HUDEP-2 (cell line): ENCODE results near the gene DGKB.

Source experiments
- DNase-seq, 76 experiments: peaks; one replicate each; lab custom pipeline; 2025; ENCODE audit not compliant: unreplicated experiment in 76 of 76; lab: John Stamatoyannopoulos, UW

The DGKB gene

GRCh38 chr7:14604606-14605005 is 297.9 kb downstream of the DGKB start:
- DNase-seq, result no peak

GRCh38 chr7:14602851-14603250 is 299.7 kb downstream of the DGKB start:
- DNase-seq, result no peak

DNA sequence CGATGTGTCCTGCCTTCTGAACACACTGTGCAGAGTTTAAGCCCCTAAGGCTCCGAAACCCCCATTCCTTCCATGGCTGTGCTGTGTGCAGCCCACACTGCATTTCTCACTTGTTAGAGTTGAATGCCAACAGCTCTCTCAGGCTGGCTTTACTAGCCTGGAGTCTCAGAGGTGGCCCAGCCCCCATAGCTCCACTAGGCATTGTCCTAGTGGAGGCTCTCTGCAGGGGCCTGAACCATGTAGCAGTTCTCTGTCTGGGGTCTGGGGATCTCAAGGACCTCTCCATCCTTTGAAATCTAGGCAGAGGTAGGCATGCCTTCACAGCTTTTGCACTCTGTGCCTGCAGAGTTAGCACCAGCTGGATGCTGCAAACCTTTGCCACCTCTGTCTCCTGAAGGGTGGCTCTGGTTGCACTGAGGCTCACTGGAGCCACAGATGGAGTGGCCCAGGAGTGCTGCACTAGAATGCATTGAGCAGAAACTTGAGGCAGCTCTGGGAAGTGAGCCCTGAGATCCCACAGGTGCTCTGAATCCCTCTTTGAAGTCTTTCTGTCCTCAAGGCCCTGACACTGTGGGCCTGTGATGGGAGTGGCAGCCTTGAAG is 301.7 kb downstream of the DGKB start:
- DNase-seq, result no peak

- no peak for DNase-seq
Measured at GRCh38 chr7:14598978-14599377, 303.6 kb downstream of the DGKB start.

DNA sequence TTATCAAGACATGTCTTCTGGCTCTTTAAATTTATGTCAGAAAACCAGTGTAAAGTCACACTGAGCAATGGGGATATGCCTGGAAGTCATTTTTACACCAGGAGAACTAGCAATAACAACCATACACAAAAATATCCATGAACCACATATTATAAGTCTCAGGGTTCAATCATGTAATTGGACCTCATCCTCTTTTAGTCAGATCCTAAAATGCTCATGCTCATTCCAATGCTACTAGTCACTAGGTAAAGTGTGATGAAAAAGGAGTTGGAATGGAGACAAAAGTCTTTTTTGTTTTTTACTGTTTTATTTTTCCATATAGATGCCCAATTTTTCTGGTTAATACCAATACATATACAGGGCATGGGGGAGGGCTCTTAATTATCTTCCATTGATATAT is 306.1 kb downstream of the DGKB start:
- DNase-seq, result no peak

- DNase-seq, result no peak
Measured at GRCh38 chr7:14590206-14590605, 312.3 kb downstream of the DGKB start.

- DNase-seq, result no peak
Measured at GRCh38 chr7:14585232-14585631, 317.3 kb downstream of the DGKB start.

DNA sequence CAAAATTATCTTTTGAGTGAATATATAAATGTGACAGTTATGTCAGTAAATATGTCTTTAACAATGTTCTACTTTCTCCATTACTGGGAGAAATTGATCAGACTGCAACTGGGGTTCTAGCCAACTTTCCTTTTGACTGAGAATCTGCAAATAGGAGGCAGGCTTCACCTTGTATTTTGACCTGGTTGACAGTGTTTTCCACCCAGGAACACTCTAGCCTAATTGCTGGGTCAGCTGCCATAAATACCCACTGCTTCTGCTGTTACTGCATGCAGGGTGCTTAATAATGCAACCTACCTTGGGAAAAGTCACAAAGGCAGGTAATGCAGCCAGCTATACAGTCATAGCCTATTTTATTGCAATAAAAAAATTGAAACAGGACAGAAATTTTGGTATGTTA is 319.0 kb downstream of the DGKB start:
- no peak for DNase-seq

GRCh38 chr7:14582010-14582409 is 320.5 kb downstream of the DGKB start:
- no peak for DNase-seq

- DNase-seq, result no peak
Measured at GRCh38 chr7:14579971-14580370, 322.6 kb downstream of the DGKB start.

- no peak for DNase-seq
Measured at GRCh38 chr7:14576578-14576977, 326.0 kb downstream of the DGKB start.

- no peak for DNase-seq
Measured at GRCh38 chr7:14570750-14571607, 331.6 kb downstream of the DGKB start.

GRCh38 chr7:14552060-14552459 is 350.5 kb downstream of the DGKB start:
- DNase-seq, result no peak

- DNase-seq, result no peak
Measured at GRCh38 chr7:14551310-14551709, 351.2 kb downstream of the DGKB start.

- DNase-seq, result no peak
Measured at GRCh38 chr7:14542624-14543023, 359.9 kb downstream of the DGKB start.

GRCh38 chr7:14521183-14521582 is 381.4 kb downstream of the DGKB start:
- DNase-seq, result no peak

GRCh38 chr7:14510268-14510667 is 392.3 kb downstream of the DGKB start:
- no peak for DNase-seq

DNA sequence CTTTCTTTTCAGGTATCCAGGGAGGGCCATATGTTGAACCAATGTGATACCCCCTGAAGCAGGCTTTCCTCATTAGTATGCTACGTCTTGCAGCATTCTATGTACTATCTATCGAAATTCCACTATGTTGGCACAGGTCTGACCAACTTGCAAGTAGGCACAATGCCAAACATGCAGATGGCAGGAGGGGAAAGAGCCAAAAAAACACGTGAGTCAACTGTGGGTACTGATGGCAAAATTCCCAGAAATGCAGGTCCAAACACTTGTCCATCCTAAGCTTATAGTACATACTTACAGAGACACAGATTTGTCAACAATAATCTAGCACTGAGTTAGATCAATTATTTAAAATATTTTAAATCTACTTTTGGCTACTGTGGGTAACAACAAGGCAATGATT is 394.9 kb downstream of the DGKB start:
- no peak for DNase-seq

DNA sequence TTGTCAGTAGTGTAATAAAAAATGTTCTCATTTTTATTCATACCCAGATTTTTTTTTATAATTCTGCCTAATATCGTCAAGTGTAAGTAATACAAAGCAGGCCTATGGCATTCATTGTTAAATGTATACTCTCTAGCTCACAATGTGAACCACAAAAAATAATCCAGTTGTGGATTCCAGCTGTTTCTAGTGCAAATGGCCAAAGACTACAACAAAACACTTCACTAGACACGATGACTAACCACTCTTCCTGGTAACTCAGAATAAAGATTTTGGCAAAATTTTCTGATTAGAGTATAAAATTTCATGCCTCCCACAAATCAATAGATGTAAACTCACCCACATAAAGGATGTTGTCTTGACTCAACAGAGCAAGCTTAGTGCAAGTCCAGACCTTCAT is 396.6 kb downstream of the DGKB start:
- DNase-seq, result no peak

GRCh38 chr7:14504134-14504533 is 398.4 kb downstream of the DGKB start:
- no peak for DNase-seq

GRCh38 chr7:14503623-14504022 is 398.9 kb downstream of the DGKB start:
- no peak for DNase-seq

- DNase-seq, result no peak
Measured at GRCh38 chr7:14501436-14501835, 401.1 kb downstream of the DGKB start.
